OCI-M2 (cell line): ENCODE measurements around the gene GPC5.
"Not testable (repeated sequence)": the region's sequence is repeated elsewhere in the genome, so short reads cannot be mapped to it uniquely, and the experiment has no call there.

ENCODE experiments used
- DNase-seq: peaks from one replicate; lab custom pipeline; 2025; ENCODE audit not compliant: unreplicated experiment; lab: John Stamatoyannopoulos, UW

The GPC5 gene

DNA sequence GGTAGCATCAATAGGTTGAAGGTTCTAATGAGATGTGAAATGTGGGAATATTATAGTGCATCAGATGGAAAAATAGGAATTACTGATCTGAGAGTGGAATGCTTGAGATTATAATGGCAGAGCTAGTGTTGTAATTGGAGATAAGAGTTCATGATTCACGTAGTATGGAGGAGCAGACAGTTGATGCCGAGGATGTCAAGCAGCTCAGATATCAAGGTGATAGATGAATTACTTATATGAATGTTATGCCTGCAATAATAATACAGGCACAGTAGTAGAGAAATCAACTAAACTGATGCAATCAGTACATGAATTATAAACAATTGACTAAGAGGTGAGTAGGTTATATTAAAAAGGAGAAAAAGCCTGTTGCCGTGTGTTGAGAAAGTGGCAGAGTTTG lies 1035.0 kb downstream of the GPC5 start:
- DNase-seq = no peak

DNA sequence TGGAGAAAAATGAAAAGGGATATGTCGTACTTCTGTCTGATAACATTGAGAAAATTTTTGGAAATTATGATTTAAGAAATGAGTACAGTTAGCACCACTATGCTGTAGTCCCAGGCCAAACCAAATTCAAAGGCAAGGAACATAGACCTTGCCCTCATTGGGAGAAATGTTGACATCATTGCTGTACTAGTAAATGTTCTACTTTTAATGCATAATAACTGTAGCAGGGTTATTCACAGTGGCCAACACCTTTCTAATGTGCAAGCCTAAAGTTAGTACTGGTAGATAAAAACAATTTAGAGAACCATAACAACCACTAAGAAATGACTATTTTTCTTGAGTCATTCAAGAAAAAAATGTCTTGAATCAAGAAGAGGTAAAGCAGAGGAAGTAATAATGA lies 1035.5 kb downstream of the GPC5 start:
- DNase-seq = no peak

DNA sequence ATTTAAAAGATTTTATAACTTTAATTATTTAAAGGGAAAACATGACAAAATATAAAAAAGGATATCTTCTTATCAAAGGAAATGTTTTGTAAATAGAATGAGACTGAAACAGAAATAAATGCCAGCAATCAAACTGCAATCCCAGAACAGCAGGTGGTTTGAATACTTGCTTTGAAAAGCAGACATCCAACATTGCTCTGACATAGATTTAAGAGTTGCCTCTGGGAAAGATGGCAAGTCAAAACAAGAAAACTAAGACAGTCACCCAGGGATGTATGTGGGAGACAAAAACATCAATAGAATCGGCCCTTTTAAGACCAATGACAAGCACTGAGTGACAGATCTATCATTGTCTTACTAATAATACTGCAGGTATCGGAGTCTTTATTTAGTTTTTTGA lies 1038.5 kb downstream of the GPC5 start:
- DNase-seq = no peak

DNA sequence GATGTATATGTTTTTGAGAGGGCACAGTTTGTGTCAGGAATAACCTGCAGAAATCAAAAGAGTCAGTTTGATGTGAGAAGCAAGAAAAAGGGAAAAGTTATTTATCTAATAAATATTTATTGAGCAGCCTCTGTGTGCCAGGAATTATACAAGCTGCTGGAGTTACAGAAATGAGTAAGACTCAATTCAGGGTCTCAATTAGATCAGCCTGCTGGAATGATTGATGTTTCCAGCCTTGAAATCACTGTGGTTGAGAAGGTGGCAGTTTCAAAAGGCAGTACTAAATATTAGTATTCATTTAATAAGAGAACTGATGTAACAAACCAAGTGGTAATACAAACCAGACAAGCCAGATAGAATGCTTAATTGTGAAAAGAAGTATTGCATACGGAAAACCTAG lies 1045.8 kb downstream of the GPC5 start:
- no peak for DNase-seq

DNA sequence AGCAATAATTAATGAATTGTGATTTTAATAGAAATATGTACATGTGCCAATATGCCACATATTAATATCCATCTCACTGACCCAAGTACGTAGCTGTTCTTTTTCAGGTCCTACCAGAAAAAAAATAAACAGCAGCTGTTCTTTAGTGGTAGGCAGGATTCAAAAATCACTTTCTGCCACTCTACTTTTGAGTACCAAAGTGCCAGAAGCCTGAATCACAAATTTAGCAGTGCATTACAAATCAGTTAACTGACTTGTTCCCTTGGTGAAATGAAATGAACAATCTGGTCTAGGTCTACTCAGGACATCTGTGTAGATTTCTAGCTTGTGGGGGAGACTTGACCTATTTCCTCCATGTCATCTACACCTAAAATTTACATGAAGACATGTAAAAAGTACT lies 1052.6 kb downstream of the GPC5 start:
- no peak for DNase-seq

- no peak for DNase-seq
Observed at GRCh38 chr13:92452840-92453239, 1054.4 kb downstream of the GPC5 start.

DNA sequence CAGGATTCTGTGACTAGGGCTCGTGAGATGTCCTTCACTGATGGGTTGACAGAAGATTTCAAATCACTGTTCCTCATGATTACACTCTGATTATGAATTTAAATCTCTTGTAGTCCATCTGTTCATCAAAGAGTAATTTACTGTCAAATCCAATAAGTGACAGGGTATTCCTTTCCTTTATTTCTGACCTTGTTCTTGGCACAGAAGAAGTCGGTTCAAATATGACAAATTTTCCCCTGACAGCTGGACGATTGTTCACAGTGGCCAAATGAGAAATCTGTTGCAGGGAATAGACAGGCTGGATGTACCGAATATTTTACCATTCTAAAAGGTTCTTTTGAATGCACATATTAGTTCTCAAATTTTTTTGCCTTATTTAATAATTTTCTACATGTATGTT lies 1060.9 kb downstream of the GPC5 start:
- DNase-seq = no peak

- no peak for DNase-seq
Observed at GRCh38 chr13:92460479-92460878, 1062.1 kb downstream of the GPC5 start.

DNA sequence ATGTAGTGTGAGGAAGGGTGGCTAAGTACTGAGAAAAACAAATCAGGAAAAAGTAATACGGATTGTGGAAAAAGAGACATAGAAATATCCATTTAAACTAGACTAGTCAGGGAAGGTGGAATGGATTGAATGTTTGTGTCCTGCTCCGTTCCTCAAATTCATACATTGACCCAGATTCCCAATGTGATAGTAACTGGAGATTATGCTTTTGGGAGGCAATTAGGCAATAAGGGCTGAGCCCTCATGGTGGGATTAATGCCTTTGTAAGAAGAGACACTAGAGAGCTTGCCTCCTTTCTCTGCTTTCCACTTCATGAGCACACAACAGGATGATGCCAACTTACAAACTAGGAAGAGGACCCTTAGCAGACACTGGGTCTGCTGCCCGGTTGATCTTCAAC lies 1063.0 kb downstream of the GPC5 start:
- DNase-seq = no peak

DNA sequence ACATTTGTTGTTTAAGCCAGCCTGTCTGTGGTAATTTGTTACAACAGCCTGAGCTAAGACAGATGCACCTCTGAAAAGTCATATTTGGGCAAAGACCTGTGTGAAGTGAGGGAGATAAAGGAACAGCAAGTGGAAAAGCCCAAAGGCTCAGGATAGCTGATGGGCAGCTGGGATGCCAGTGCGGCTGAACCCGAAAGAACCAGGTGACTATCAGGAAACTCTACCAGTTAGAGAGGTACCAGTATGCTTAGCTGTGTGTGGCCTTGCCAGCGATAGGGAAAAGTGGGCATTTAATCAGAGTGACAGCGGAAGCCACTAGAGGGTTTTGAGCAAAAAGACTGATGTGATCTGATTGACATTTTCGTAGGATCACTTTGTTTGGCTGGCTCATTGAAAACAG lies 1063.4 kb downstream of the GPC5 start:
- no peak for DNase-seq

DNA sequence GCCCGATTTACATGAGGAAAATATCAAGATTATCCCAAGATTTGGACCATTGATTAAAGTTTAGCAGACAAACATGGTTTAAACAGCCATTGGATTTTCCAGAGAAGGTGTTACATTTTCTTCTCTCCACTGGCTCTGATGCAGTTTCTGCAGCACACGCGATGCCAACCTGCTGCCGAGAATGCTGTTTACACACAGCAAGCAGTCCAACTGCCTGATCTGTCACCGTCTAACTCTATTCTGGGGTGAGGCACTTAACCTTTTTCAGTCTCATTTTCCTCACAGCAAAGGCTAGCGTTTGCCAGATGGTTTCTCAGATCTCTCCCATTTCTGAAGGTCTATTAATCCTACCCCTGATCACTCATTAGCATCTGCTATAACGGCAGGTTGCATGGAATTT lies 1064.7 kb downstream of the GPC5 start:
- no peak for DNase-seq

DNA sequence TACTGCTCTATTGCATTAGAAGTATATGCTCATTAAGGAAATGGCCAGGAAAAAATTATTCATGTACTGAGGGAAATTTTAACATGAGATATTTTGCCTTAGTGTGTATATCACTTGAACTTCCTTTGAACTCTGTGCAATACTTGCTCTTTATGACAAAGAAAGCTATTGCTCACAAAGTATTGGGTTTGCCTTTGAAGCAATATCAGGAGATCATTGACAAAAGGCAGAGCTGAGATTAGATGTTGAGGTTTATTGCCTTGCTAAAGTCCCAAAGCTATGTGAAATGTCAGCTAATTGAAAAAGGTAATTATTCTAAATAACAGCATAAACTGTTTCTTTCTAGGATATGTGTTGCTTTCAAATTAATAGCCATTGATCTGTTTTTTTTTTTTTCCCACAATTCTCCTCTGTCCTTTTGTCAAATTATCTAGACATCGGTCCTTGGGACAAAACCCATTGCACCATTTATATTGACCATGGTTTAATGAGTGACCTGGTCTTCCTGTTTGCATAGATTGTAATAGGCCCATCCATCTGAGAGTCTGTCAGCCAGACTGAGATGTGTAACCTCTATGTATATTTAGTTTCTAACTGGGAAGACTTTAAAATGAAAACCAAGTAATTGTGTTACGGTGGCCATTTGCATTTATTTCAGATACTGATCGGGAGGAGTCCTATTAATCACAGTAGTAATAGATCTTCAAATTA lies 1075.5 kb downstream of the GPC5 start:
- DNase-seq = no peak

DNA sequence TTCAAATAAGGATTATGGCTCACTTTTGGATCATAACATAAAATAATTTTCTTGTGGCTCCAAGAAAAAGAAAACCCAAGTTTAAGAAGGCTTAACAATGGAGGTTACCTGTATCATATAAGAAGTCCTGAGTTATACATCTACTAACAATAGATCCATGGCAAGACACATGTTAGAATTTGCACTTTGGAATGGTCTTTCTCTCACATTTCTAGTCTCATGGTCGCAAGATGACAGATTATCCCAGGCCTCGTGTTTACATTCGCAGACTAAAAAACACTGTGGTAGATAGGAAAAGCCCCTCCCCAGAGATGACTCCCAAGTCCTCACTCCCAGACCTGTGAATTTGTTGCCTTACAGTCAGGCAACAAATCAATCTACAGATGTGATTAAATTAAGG lies 1082.0 kb downstream of the GPC5 start:
- no peak for DNase-seq

DNA sequence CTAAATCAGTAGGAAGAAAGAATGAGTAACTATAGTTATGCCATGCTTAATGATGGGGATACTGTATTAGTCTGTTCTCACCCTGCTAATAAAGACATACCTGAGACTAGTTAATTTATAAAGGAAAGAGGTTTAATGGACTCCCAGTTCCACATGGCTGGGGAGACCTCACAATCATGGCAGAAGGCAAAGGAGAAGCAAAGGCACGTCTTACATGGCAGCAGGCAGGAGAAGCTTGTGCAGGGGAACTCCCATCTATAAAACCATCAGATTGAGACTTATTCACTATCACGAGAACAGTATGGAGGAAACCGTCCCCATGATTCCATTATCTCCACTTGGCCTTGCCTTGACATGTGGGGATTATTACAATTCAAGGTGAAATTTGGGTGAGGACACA lies 1084.4 kb downstream of the GPC5 start:
- not testable (repeated sequence) for DNase-seq

- no peak for DNase-seq
Observed at GRCh38 chr13:92483894-92484293, 1085.5 kb downstream of the GPC5 start.

- DNase-seq = no peak
Observed at GRCh38 chr13:92487238-92487637, 1088.8 kb downstream of the GPC5 start.

- DNase-seq = no peak
Observed at GRCh38 chr13:92488249-92488852, 1089.9 kb downstream of the GPC5 start.

- no peak for DNase-seq
Observed at GRCh38 chr13:92491839-92492238, 1093.4 kb downstream of the GPC5 start.

GRCh38 chr13:92494915-92495314 lies 1096.5 kb downstream of the GPC5 start:
- no peak for DNase-seq

DNA sequence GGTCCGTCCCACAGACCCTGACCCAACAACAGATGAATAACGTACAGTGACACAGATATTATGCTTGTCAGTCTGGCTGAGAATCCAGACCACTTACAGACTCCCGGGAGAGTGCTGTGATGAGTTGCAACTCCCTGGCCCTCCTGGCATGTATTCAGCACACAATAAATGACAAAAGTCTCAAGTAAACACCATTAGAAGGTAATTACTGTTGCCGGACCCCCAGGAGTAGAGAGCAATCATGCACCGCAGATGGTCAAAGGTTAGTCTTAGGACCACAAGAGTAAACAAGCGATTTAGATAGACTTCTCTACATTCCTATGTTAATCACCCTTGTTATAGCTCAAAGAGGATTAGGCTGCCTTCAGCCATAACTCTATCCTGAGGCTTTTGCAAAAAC lies 1101.8 kb downstream of the GPC5 start:
- DNase-seq = no peak

GRCh38 chr13:92510416-92510815 lies 1112.0 kb downstream of the GPC5 start:
- DNase-seq = no peak

DNA sequence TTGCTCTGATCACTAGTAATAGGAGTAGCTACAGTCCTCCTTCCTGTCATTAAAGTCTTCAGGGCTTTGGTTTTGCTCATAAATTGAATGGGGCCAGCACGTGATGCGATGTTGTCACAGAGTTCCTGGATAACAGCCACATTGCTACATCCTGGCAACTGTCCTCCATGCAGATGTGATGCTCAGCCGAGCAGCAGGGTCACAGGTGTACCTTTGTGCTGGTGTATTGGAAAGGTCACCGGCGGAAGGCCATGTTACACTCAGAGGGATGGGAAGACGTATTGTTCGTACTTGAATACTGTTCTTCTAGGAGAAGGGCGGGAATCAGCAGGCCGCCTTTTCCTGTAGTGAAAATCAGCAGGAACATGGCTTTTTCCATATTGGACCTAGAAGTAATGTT lies 1114.4 kb downstream of the GPC5 start:
- no peak for DNase-seq

DNA sequence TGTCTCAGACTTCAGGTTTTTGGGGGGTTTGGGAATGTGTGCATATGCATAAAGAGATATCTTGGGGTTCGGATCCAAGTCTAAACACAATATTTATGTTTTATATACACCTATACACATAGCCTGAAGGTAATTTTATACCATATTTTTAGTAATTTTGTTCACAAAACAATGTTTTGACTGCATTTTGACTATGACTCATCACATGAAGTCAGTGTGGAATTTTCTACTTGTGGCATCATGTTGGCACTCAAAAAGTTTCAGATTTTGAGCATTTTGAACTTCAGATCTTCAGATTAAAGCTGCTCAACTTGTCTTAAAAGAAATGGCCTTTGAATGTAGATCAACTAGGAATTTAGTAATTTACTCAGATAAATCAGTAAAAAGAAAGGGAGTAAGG lies 1115.3 kb downstream of the GPC5 start:
- DNase-seq = no peak
